ENCODE measurements around the gene MAP7D1. TPM values are rescaled to one million over a fixed set of nuclear protein-coding genes. Genes with fewer than 3 reads are reported as not detected.
A peak's percentile ranks its signal among the peaks of the same experiment; 100 is the strongest.

Gene MAP7D1
- polyA plus RNA-seq, 1 of the 3 experiments (the other 2 are of a cell fraction), result 69.9 TPM

DNA sequence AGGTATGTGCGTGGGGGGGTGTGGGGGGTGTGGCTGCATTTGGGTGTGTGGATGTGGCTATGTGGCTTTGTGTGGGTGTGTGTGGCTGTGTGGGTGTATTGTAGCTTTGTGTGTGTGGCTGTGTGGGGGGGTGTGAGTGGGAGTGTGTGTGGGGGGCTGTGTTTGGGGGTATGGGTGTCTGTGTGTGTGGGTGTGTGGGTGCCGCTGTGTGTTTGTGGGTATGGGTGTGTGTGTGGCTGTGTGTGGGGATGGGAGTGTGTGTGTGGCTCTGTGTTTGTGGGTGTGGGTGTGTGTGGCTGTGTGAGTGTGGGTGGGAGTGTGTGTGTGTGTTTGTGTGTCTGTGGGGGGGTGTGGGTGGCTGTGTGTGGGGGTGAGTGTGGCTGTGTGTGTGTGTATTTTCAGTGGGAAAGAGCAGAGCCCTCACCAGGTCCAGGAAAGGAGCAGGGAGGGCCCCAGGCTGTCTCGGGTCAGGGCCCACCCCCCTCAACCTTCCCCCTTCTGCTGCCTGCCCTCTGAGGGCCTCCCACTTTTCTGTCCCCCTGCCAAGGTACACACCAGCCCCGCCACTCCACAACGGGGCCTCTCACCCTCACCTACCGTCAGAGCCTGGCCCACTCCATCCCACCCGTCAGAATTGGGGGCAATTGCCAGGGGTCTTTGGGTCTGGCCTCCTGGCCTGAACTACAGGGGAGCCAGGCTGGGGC, 29.0 kb upstream of the MAP7D1 start:
- Histone ChIP-seq H3K9ac (no peak overlapping the region), H4K20me1 (ENCODE audit: insufficient read depth) (no peaks in the 10 kb centered on the region), H2AFZ (ENCODE audit: low read depth) (no peak overlapping the region), H3K4me3 (ENCODE audit: low read depth in 2 of 2, low read length in 1 of 2) (no peak overlapping the region), H3K9me3 (no peaks in the 10 kb centered on the region), H3K4me2 (no peak overlapping the region), H3K79me2 (ENCODE audit: insufficient read depth) (no peaks in the 10 kb centered on the region), H3K9me2 (no peaks in the 10 kb centered on the region), H3K36me3 (replicated peaks in 1 of 2; ENCODE audit: control insufficient read depth in 1 of 2, insufficient read depth in 2 of 2, low read length in 1 of 2) (no peaks in the 10 kb centered on the region), H3K27ac (ENCODE audit: low read depth in 2 of 2, low read length in 1 of 2) (no peak overlapping the region), H3K4me1 (ENCODE audit: control insufficient read depth in 1 of 2, insufficient read depth in 2 of 2, low read depth in 1 of 2, low read length in 1 of 2) (peaks cover 0 to 4% of the 10 kb centered on the region in 2 experiments; a peak in 1 of 4 replicates), H3K27me3 (ENCODE audit: insufficient read depth) (no peaks in the 10 kb centered on the region), H3F3A (replicated peaks; ENCODE audit: insufficient read depth) (peaks cover 6% of the 10 kb centered on the region)
- peak; percentile 48 for DNase-seq
- ChIA-PET POLR2A (no interaction called here), CTCF (interaction anchor here (1.2 to 17.9 kb wide), 2 partner anchors 10 to 22 kb away, joined by 3 to 700 read pairs; partner anchors contain the start of gene ADPRS)
- 90% methylated on average over 7 of the region's 7 CpGs for WGBS (ENCODE audit: low lambda C conversion rate)
- no peak for TF ChIP-seq MXI1 (IDR thresholded peaks at IDR 0.05; ENCODE audit: low read depth, low read length)
- no peak for TF ChIP-seq RXRA (IDR thresholded peaks at IDR 0.05; ENCODE audit: borderline replicate concordance, low read depth)
- TF ChIP-seq RAD21 (IDR thresholded peaks at IDR 0.05; ENCODE audit: low read length), result no peak
- TF ChIP-seq YY1 (IDR thresholded peaks at IDR 0.05; ENCODE audit: low read depth), result no peak
- TF ChIP-seq, protein P1, sequence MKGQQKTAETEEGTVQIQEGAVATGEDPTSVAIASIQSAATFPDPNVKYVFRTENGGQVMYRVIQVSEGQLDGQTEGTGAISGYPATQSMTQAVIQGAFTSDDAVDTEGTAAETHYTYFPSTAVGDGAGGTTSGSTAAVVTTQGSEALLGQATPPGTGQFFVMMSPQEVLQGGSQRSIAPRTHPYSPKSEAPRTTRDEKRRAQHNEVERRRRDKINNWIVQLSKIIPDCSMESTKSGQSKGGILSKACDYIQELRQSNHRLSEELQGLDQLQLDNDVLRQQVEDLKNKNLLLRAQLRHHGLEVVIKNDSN (IDR thresholded peaks at IDR 0.05; ENCODE audit: borderline replicate concordance, low read depth), result no peak
- no peak for TF ChIP-seq TCF12 (IDR thresholded peaks at IDR 0.05)
- no peak for TF ChIP-seq CHD2 (IDR thresholded peaks at IDR 0.05; ENCODE audit: low read length, partially characterized antibody)
- no peak for TF ChIP-seq TAF1 (IDR thresholded peaks at IDR 0.05; ENCODE audit: borderline replicate concordance, low read depth, low read length)
- no peak for TF ChIP-seq NRF1 (IDR thresholded peaks at IDR 0.05; ENCODE audit: low read depth, low read length)
- TF ChIP-seq EZH2phosphoT487 (IDR thresholded peaks at IDR 0.05; ENCODE audit: borderline replicate concordance, low read depth), result no peak
- no peak for TF ChIP-seq EP300 (IDR thresholded peaks at IDR 0.05; ENCODE audit: borderline replicate concordance in 1 of 2, low read depth in 1 of 2, low read length in 1 of 2)
- no peak for TF ChIP-seq FOXM1 (IDR thresholded peaks at IDR 0.05; ENCODE audit: low read depth)

DNA sequence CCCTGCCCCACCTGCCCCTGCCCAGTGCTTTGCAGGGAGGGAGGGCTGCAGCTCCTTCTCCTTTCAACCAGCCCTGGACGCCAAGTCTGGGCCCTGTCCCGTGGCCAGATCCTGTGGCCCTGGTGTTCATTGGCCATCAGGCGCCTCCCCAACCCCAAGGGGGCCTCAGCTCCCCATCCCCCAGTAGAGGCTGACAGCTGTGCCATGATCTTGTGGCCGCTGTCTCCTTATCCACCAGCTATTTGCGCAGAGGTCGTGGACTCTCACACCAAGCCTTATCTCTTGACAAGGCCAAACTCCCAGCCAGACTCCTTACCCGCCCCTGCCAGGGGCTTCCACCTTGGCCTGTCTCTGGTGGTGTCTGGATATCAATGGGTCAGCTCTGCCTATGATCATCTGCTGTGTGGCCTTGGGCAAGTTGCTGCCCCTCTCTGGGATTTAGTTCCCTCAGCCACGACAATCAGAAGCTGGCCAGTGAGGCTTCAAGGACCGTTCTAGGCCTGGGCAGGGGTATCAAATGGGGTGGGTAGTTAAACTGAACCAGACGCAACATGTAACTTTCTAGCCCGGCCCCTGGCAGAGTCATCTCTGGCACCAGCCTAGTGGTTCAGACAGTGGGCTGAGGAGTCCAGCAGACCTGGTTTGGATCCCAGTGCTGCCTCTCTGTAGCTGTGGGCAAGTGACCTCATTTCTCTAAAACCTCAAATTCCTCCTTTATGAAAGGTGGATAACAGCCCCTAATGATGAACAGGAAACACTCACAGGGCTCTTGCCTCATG, 27.6 kb upstream of the MAP7D1 start:
- no peak overlapping the region for H3K4me3 ChIP-seq (ENCODE audit: low read depth in 2 of 2, low read length in 1 of 2)
- no peaks in the 10 kb centered on the region for H3K9me2 ChIP-seq
- no peak overlapping the region for H3K4me2 ChIP-seq
- H3K9ac ChIP-seq, result no peak overlapping the region
- H2AFZ ChIP-seq (ENCODE audit: low read depth), result no peak overlapping the region
- no peaks in the 10 kb centered on the region for H3K79me2 ChIP-seq (ENCODE audit: insufficient read depth)
- H4K20me1 ChIP-seq (ENCODE audit: insufficient read depth), result no peaks in the 10 kb centered on the region
- DNase-seq, result peak; percentile 25
- no peaks in the 10 kb centered on the region for H3K36me3 ChIP-seq (replicated peaks in 1 of 2; ENCODE audit: control insufficient read depth in 1 of 2, insufficient read depth in 2 of 2, low read length in 1 of 2)
- no peak overlapping the region for H3K27ac ChIP-seq (ENCODE audit: low read depth in 2 of 2, low read length in 1 of 2)
- ChIA-PET CTCF (interaction anchor here (0.9 to 17.9 kb wide), 4 partner anchors 9 to 23 kb away, joined by 3 to 700 read pairs (median 4); partner anchors contain the start of genes ADPRS and TRAPPC3), POLR2A (no interaction called here)
- 99% methylated on average over 8 of the region's 11 CpGs for WGBS (ENCODE audit: low lambda C conversion rate)
- peaks cover 6% of the 10 kb centered on the region for H3F3A ChIP-seq (replicated peaks; ENCODE audit: insufficient read depth)
- no peaks in the 10 kb centered on the region for H3K27me3 ChIP-seq (ENCODE audit: insufficient read depth)
- TF ChIP-seq YY1 (IDR thresholded peaks at IDR 0.05; ENCODE audit: low read depth) (no peak), FOXJ3 (CRISPR knock-in tag; IDR thresholded peaks at IDR 0.05) (no peak), TAF1 (IDR thresholded peaks at IDR 0.05; ENCODE audit: borderline replicate concordance, low read depth, low read length) (no peak), ELF1 (IDR thresholded peaks at IDR 0.05) (no peak), POLR2AphosphoS5 (IDR thresholded peaks at IDR 0.05; ENCODE audit: low read depth, low read length) (no peak), EZH2phosphoT487 (IDR thresholded peaks at IDR 0.05; ENCODE audit: borderline replicate concordance, low read depth) (no peak), GABPA (IDR thresholded peaks at IDR 0.05; ENCODE audit: low read depth) (no peak), FOXM1 (IDR thresholded peaks at IDR 0.05; ENCODE audit: low read depth) (no peak), TCF12 (IDR thresholded peaks at IDR 0.05) (no peak), SMC3 (IDR thresholded peaks at IDR 0.05; ENCODE audit: low read depth, low read length) (no peak)
- TF ChIP-seq, protein P1 (IDR thresholded peaks at IDR 0.05; ENCODE audit: borderline replicate concordance, low read depth), result no peak
- TF ChIP-seq, protein P2, sequence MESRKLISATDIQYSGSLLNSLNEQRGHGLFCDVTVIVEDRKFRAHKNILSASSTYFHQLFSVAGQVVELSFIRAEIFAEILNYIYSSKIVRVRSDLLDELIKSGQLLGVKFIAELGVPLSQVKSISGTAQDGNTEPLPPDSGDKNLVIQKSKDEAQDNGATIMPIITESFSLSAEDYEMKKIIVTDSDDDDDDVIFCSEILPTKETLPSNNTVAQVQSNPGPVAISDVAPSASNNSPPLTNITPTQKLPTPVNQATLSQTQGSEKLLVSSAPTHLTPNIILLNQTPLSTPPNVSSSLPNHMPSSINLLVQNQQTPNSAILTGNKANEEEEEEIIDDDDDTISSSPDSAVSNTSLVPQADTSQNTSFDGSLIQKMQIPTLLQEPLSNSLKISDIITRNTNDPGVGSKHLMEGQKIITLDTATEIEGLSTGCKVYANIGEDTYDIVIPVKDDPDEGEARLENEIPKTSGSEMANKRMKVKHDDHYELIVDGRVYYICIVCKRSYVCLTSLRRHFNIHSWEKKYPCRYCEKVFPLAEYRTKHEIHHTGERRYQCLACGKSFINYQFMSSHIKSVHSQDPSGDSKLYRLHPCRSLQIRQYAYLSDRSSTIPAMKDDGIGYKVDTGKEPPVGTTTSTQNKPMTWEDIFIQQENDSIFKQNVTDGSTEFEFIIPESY (IDR thresholded peaks at IDR 0.05; ENCODE audit: borderline replicate concordance, low read depth), result no peak
- TF ChIP-seq, protein P3, sequence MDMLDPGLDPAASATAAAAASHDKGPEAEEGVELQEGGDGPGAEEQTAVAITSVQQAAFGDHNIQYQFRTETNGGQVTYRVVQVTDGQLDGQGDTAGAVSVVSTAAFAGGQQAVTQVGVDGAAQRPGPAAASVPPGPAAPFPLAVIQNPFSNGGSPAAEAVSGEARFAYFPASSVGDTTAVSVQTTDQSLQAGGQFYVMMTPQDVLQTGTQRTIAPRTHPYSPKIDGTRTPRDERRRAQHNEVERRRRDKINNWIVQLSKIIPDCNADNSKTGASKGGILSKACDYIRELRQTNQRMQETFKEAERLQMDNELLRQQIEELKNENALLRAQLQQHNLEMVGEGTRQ (IDR thresholded peaks at IDR 0.05; ENCODE audit: borderline replicate concordance, low read depth, low read length), result no peak
- H3K9me3 ChIP-seq, result no peaks in the 10 kb centered on the region
- peaks cover 5% of the 10 kb centered on the region in 2 experiments; a peak in 3 of 4 replicates for H3K4me1 ChIP-seq (ENCODE audit: control insufficient read depth in 1 of 2, insufficient read depth in 2 of 2, low read depth in 1 of 2, low read length in 1 of 2)

All from SK-N-SH (cell line).